WTC11 (cell line): ENCODE data around the gene CEACAM19. TPM values are rescaled to one million over a fixed set of nuclear protein-coding genes. Genes with fewer than 3 reads are reported as not detected.

Experiments used
- ATAC-seq: fragments of 200-7000 bp; cut with Tn5 transposase; 2 replicates; pipeline ENCODE4 v1.10.0; 2021; ENCODE audit warnings: mild to moderate bottlenecking, moderate library complexity
- CTCF ChIA-PET: fragments of 300-600 bp; sonication (Branson Sonifier 250); formaldehyde crosslinking; loops from one replicate; lab custom pipeline; 2021; ENCODE audit warnings: antibody characterized with exemption; lab: Charles Lee
- POLR2A ChIA-PET: fragments of 350-600 bp; sonication (Branson Sonifier 250); formaldehyde crosslinking; loops from one replicate; lab custom pipeline; 2021; ENCODE audit warnings: antibody characterized with exemption; lab: Charles Lee
- DNase-seq: peaks from one replicate; pipeline ENCODE4 v3.0.0; 2021; ENCODE audit warnings: low spot score
- H3K27ac Mint-ChIP-seq: 2 replicates; pipeline ENCODE4 v1.8.0; 2021; ENCODE audit warnings: mixed read lengths
- H3K27me3 Mint-ChIP-seq: 2 replicates; pipeline ENCODE4 v1.8.0; 2021; ENCODE audit warnings: low read depth, mild to moderate bottlenecking, moderate library complexity, mixed read lengths
- H3K36me3 Mint-ChIP-seq: 2 replicates; pipeline ENCODE4 v1.8.0; 2021; ENCODE audit warnings: mixed read lengths
- H3K4me1 Mint-ChIP-seq: 2 replicates; pipeline ENCODE4 v1.8.0; 2022; ENCODE audit warnings: mixed read lengths
- H3K4me3 Mint-ChIP-seq: 2 replicates; pipeline ENCODE4 v1.8.0; 2021; ENCODE audit warnings: mild to moderate bottlenecking, moderate library complexity, mixed read lengths
- H3K9me3 Mint-ChIP-seq: 2 replicates; pipeline ENCODE4 v1.8.0; 2021; ENCODE audit warnings: mixed read lengths
- ATF1 ChIP-seq: sonication (generic); formaldehyde crosslinking; IDR thresholded peaks from 2 replicates; pipeline ENCODE4 v1.8.1; 2023; ENCODE audit warnings: mild to moderate bottlenecking, moderate library complexity, missing genetic modification reagents
- ATF3 ChIP-seq: sonication (generic); formaldehyde crosslinking; conservative IDR thresholded peaks from 2 replicates; pipeline ENCODE4 v1.8.1; 2022; ENCODE audit warnings: mild to moderate bottlenecking, missing genetic modification reagents
- ATF6 ChIP-seq: sonication (generic); formaldehyde crosslinking; IDR thresholded peaks from 2 replicates; pipeline ENCODE4 v1.8.1; 2023; ENCODE audit warnings: mild to moderate bottlenecking, missing genetic modification reagents
- CREM ChIP-seq: sonication (generic); formaldehyde crosslinking; IDR thresholded peaks from 2 replicates; pipeline ENCODE4 v1.8.1; 2022; ENCODE audit warnings: mild to moderate bottlenecking, missing genetic modification reagents, moderate library complexity
- E2F5 ChIP-seq: sonication (generic); formaldehyde crosslinking; IDR thresholded peaks from 2 replicates; pipeline ENCODE4 v1.8.1; 2022; ENCODE audit warnings: mild to moderate bottlenecking, moderate library complexity, missing genetic modification reagents
- ESRRA ChIP-seq: sonication (generic); formaldehyde crosslinking; IDR thresholded peaks from 2 replicates; pipeline ENCODE4 v1.8.1; 2022; ENCODE audit warnings: mild to moderate bottlenecking, missing genetic modification reagents, borderline replicate concordance
- ETV6 ChIP-seq: sonication (generic); formaldehyde crosslinking; IDR thresholded peaks from 2 replicates; pipeline ENCODE4 v1.8.1; 2022; ENCODE audit warnings: mild to moderate bottlenecking, missing genetic modification reagents
- FOXJ3 ChIP-seq: sonication (generic); formaldehyde crosslinking; IDR thresholded peaks from 2 replicates; pipeline ENCODE4 v1.9.0; 2021; ENCODE audit warnings: missing genetic modification reagents, mild to moderate bottlenecking, borderline replicate concordance
- HMGA2 ChIP-seq: fragments of 250-450 bp; sonication (Bioruptor Pico); IDR thresholded peaks from 2 replicates; pipeline ENCODE4 v1.4.0; 2021; ENCODE audit warnings: mild to moderate bottlenecking, moderate library complexity
- JAZF1 ChIP-seq: fragments of 250-450 bp; sonication (Bioruptor Pico); IDR thresholded peaks from 2 replicates; pipeline ENCODE4 v1.9.0; 2021; ENCODE audit warnings: moderate library complexity, mild to moderate bottlenecking, inconsistent platforms
- JUN ChIP-seq: sonication (generic); formaldehyde crosslinking; IDR thresholded peaks from 2 replicates; pipeline ENCODE4 v1.8.0; 2023; ENCODE audit warnings: mild to moderate bottlenecking, missing genetic modification reagents
- KAT7 ChIP-seq: sonication (generic); formaldehyde crosslinking; IDR thresholded peaks from 2 replicates; pipeline ENCODE4 v1.8.1; 2023; ENCODE audit warnings: missing genetic modification reagents, mild to moderate bottlenecking, borderline replicate concordance
- NR1H2 ChIP-seq: sonication (generic); formaldehyde crosslinking; IDR thresholded peaks from 2 replicates; pipeline ENCODE4 v1.9.0; 2021; ENCODE audit warnings: mild to moderate bottlenecking, moderate library complexity, missing genetic modification reagents
- PREB ChIP-seq: sonication (generic); formaldehyde crosslinking; IDR thresholded peaks from 2 replicates; pipeline ENCODE4 v1.8.1; 2022; ENCODE audit warnings: mild to moderate bottlenecking, missing genetic modification reagents, moderate library complexity, borderline replicate concordance
- STAT6 ChIP-seq: sonication (generic); formaldehyde crosslinking; conservative IDR thresholded peaks from 2 replicates; pipeline ENCODE4 v1.8.1; 2023; ENCODE audit warnings: mild to moderate bottlenecking, low read depth, missing genetic modification reagents, moderate library complexity
- TP53 ChIP-seq: sonication (generic); formaldehyde crosslinking; IDR thresholded peaks from 2 replicates; pipeline ENCODE4 v1.8.1; 2023; ENCODE audit warnings: mild to moderate bottlenecking, missing genetic modification reagents
- ZNF121 ChIP-seq: sonication (generic); formaldehyde crosslinking; IDR thresholded peaks from 2 replicates; pipeline ENCODE4 v1.8.0; 2023; ENCODE audit warnings: missing genetic modification reagents
- ZNF512 ChIP-seq: sonication (generic); formaldehyde crosslinking; IDR thresholded peaks from 2 replicates; pipeline ENCODE4 v1.8.1; 2022; ENCODE audit warnings: missing genetic modification reagents, borderline replicate concordance
- ZNF671 ChIP-seq: fragments of 250-450 bp; sonication (Bioruptor Pico); IDR thresholded peaks from 2 replicates; pipeline ENCODE4 v1.8.0; 2021; ENCODE audit warnings: mild to moderate bottlenecking
- total RNA-seq: library from RNA; stranded (reverse); gene quantifications from 3 replicates; pipeline ENCODE4 v1.2.3, GENCODE V29; 2021

Gene CEACAM19
- total RNA-seq, 1 experiment from 2014 or later, result 2.9 TPM

GRCh38 chr19:44660081-44660480 lies 11.2 kb upstream of the CEACAM19 start:
- ChIA-PET POLR2A (no interaction called here), CTCF (interaction anchor here (1.5 to 6.5 kb wide), 3 partner anchors 65 to 89 kb away, joined by 3 to 44 read pairs (median 5); no protein-coding TSS in a partner anchor)
- no peak overlapping the region for H3K27ac Mint-ChIP-seq
- TF ChIP-seq ZNF512 (CRISPR knock-in tag) (no peak), ZNF121 (CRISPR knock-in tag) (no peak), ESRRA (no peak), ATF3 (no peak), E2F5 (no peak), HMGA2 (CRISPR knock-in tag) (no peak), ZNF671 (CRISPR knock-in tag) (no peak), NR1H2 (CRISPR knock-in tag) (no peak), ATF1 (CRISPR knock-in tag) (no peak), PREB (no peak), TP53 (CRISPR knock-in tag) (no peak)
- TF ChIP-seq, all 79 proteins: peak for 0
- no peak for DNase-seq
- Mint-ChIP-seq H3K9me3 (no peaks in the 10 kb centered on the region), H3K4me3 (no peak overlapping the region), H3K36me3 (peaks cover 37% of the 10 kb centered on the region), H3K4me1 (no peaks in the 10 kb centered on the region), H3K27me3 (no peaks in the 10 kb centered on the region)
- ATAC-seq, result no peak

- TF ChIP-seq ATF6 (no peak), FOXJ3 (CRISPR knock-in tag) (no peak), ZNF671 (CRISPR knock-in tag) (no peak), JAZF1 (no peak), STAT6 (CRISPR knock-in tag) (no peak), ZNF121 (CRISPR knock-in tag) (no peak), KAT7 (no peak), ETV6 (CRISPR knock-in tag) (no peak), CREM (CRISPR knock-in tag) (no peak), JUN (CRISPR knock-in tag) (no peak)
- DNase-seq (no peak), ATAC-seq (no peak)
- Mint-ChIP-seq H3K9me3 (no peaks in the 10 kb centered on the region), H3K27ac (no peak overlapping the region), H3K36me3 (peaks cover 29% of the 10 kb centered on the region), H3K4me3 (no peak overlapping the region), H3K4me1 (0 out of 2 replicates have a peak, but pooled peaks cover 4% of the 10 kb centered on the region), H3K27me3 (no peaks in the 10 kb centered on the region)
- ChIA-PET POLR2A (no interaction called here), CTCF (interaction anchor here (1.5 to 6.5 kb wide), 2 partner anchors 84 to 90 kb away, joined by 5 to 44 read pairs; no protein-coding TSS in a partner anchor)
Observed at GRCh38 chr19:44661205-44661604, 10.1 kb upstream of the CEACAM19 start.
